Measurements from ENCODE around the gene TRIM63. TPM values are rescaled to one million over a fixed set of nuclear protein-coding genes. Genes with fewer than 3 reads are reported as not detected.

The TRIM63 gene
- total and polyA plus RNA-seq, 2 of the 8 experiments (the other 6 are each of a cell fraction or from before 2014, with no cell fraction given), result not detected

GRCh38 chr1:26005434-26006105 lies 61.9 kb downstream of the TRIM63 start:
- H2BK5ac ChIP-seq (ENCODE audit: low read depth, low read length), result no peak overlapping the region
- no peak overlapping the region for H2BK15ac ChIP-seq (ENCODE audit: low read length)
- DNase-seq (ENCODE audit: low read depth in 1 of 2, low spot score in 2 of 2) (no peak), FAIRE-seq (no peak)
- H4K5ac ChIP-seq (ENCODE audit: insufficient read length, low read depth, low read length), result no peak overlapping the region
- H3K4me3 ChIP-seq (ENCODE audit: extremely low read depth in 1 of 4, insufficient read depth in 2 of 4, low read depth in 3 of 4, low read length in 4 of 4), result no peak overlapping the region
- no peak overlapping the region for H3K14ac ChIP-seq (ENCODE audit: insufficient read length)
- no peak overlapping the region for H4K8ac ChIP-seq (ENCODE audit: extremely low read depth, insufficient read depth, low read length)
- ChIA-PET POLR2A (ENCODE audit: partially characterized antibody) (interaction anchor here (1.0 to 1.3 kb wide), 2 partner anchors 8 to 103 kb away, joined by 3 to 4 read pairs; partner anchors contain the start of gene PAFAH2), CTCF (ENCODE audit: partially characterized antibody) (interaction anchor here (1.9 to 20.0 kb wide), 4 partner anchors 8 to 104 kb away, joined by 5 to 330 read pairs (median 8); partner anchors contain the start of gene STMN1)
- no peak overlapping the region for H2BK120ac ChIP-seq (replicated peaks; ENCODE audit: low read depth, low read length)
- H3K36me3 ChIP-seq (ENCODE audit: control insufficient read depth in 2 of 4, insufficient read depth in 4 of 4, low read length in 3 of 4), result no peaks in the 10 kb centered on the region
- H2BK12ac ChIP-seq (ENCODE audit: low read depth, low read length), result no peak overlapping the region
- H3K27ac ChIP-seq (ENCODE audit: low read depth, low read length), result no peak overlapping the region
- no peak overlapping the region for H3K56ac ChIP-seq (replicated peaks; ENCODE audit: insufficient read length, low read depth, low read length)
- no peaks in the 10 kb centered on the region for H3K27me3 ChIP-seq (replicated peaks in 1 of 4; ENCODE audit: control insufficient read depth in 3 of 4, extremely low read depth in 1 of 4, insufficient read depth in 3 of 4, low read length in 3 of 4)
- no peaks in the 10 kb centered on the region for H3K79me1 ChIP-seq (ENCODE audit: low read depth, low read length)
- no peak overlapping the region for H3K23ac ChIP-seq (ENCODE audit: insufficient read length)
- H3K18ac ChIP-seq (ENCODE audit: extremely low read depth, low read length), result no peak overlapping the region
- H3K4me1 ChIP-seq (replicated peaks in 1 of 4; ENCODE audit: control insufficient read depth in 3 of 4, insufficient read depth in 4 of 4, low read length in 3 of 4), result peaks cover 0 to under 1% (median under 1%) of the 10 kb centered on the region in 4 experiments; a peak in 6 of 7 replicates
- no peak overlapping the region for H4K91ac ChIP-seq (replicated peaks; ENCODE audit: insufficient read length, low read length)
- H3K23me2 ChIP-seq (ENCODE audit: low read depth, low read length), result no peaks in the 10 kb centered on the region
- H3K9me3 ChIP-seq (ENCODE audit: insufficient read depth in 2 of 2, low read depth in 1 of 2, low read length in 1 of 2), result no peaks in the 10 kb centered on the region
- H3K9ac ChIP-seq (replicated peaks in 1 of 4; ENCODE audit: extremely low read depth in 1 of 4, low read depth in 3 of 4, low read length in 3 of 4), result no peak overlapping the region
- no peak overlapping the region for H3K4ac ChIP-seq (replicated peaks; ENCODE audit: insufficient read length, low read depth, low read length)
- H2AFZ ChIP-seq (ENCODE audit: low read length), result no peak overlapping the region
- WGBS, 2 experiments (ENCODE audit: extremely low coverage in 1 of 2, insufficient coverage in 1 of 2, insufficient read length in 1 of 2, insufficient replicate concordance in 2 of 2, low coverage in 1 of 2, low lambda C conversion rate in 2 of 2, missing lambda C conversion rate in 1 of 2), result 95% methylated on average over 4 of the region's 4 CpGs; no CpG with 5 or more reads in 1 of the 2 experiments
- no peaks in the 10 kb centered on the region for H4K20me1 ChIP-seq (replicated peaks in 1 of 2; ENCODE audit: control insufficient read depth in 1 of 2, insufficient read depth in 2 of 2, low read length in 2 of 2)
- no peak overlapping the region for H2AK5ac ChIP-seq (ENCODE audit: low read depth, low read length)
- H2BK20ac ChIP-seq (ENCODE audit: low read length), result no peak overlapping the region
- H3K4me2 ChIP-seq (ENCODE audit: insufficient read depth in 1 of 2, low read depth in 2 of 2, low read length in 2 of 2), result no peak overlapping the region
- no peaks in the 10 kb centered on the region for H3K79me2 ChIP-seq (ENCODE audit: control insufficient read depth in 1 of 2, insufficient read depth in 2 of 2, low read length in 2 of 2)
- TF ChIP-seq POU5F1 (IDR thresholded peaks at IDR 0.05; ENCODE audit: low read depth, low read length), result no peak
- TF ChIP-seq SP2 (IDR thresholded peaks at IDR 0.05; ENCODE audit: low read length), result no peak
- TF ChIP-seq CHD1 (IDR thresholded peaks at IDR 0.05; ENCODE audit: low read depth, low read length), result no peak
- no peak for TF ChIP-seq NRF1 (IDR thresholded peaks at IDR 0.05; ENCODE audit: low read depth, low read length)
- TF ChIP-seq BCL11A (IDR thresholded peaks at IDR 0.05; ENCODE audit: low read depth in 2 of 2, low read length in 2 of 2), result no peak
- no peak for TF ChIP-seq POLR2A (IDR thresholded peaks at IDR 0.05; ENCODE audit: control extremely low read depth in 1 of 2, low read depth in 2 of 2, low read length in 2 of 2)
- no peak for TF ChIP-seq GTF2F1 (IDR thresholded peaks at IDR 0.05; ENCODE audit: borderline replicate concordance, low read depth, low read length)
- TF ChIP-seq MAFK (IDR thresholded peaks at IDR 0.05; ENCODE audit: low read depth, low read length), result no peak

All from H1 (cell line).